ENCODE measurements around the gene EPS15.
"Not testable (repeated sequence)": the region's sequence is repeated elsewhere in the genome, so short reads cannot be mapped to it uniquely, and the experiment has no call there.

Gene EPS15

GRCh38 chr1:51439053-51439452 is 80.0 kb downstream of the EPS15 start:
- DNase-seq (ENCODE audit: low read depth): no peak
- no peak overlapping the region for H3K4me3 ChIP-seq (ENCODE audit: low read length)
- TF ChIP-seq CTCF (conservative IDR thresholded peaks at IDR 0.05; ENCODE audit: low read depth, low read length): no peak

DNA sequence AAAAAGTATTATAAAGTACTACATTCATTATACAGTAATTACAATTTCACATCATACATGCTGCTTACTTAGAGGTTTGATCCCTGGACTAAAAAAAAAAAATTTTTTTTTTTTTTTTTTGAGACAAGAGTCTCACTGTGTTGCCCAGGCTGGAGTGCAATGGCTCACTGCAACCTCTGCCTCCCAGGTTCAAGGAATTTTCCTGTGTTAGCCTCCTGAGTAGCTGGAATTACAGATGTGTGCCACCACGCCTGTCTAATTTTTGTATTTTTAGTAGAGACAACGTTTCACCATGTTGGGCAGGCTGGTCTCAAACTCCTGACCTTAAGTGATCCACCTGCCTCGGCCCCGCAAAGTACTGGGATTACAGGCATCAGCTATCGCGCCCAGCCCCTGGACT is 81.7 kb downstream of the EPS15 start:
- not testable (repeated sequence) for DNase-seq (ENCODE audit: low read depth)

DNA sequence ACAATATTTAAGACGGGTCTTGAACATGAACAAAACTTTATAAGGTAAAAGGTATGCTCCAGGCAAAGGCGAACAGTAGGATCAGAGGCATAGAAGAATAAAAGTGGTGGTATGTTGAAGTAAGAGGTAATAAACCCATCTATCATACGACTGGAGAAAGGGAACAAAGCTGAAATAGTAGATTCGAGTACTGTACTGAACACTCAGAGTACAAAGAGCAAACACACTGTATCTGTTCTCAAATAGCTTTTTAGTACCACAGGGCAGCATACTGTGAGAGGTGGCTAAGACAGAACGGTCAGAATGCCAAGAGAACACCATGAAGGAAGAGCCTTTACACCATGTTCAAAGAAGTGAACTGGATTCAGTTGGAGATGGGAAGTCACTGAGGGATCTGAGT is 83.2 kb downstream of the EPS15 start:
- no peak for DNase-seq (ENCODE audit: low read depth)
- no peak for TF ChIP-seq CTCF (conservative IDR thresholded peaks at IDR 0.05; ENCODE audit: low read depth, low read length)
- no peak overlapping the region for H3K4me3 ChIP-seq (ENCODE audit: low read length)

More for the DNA sequence above, 81.7 kb downstream of the EPS15 start:
- not testable (repeated sequence) for H3K4me3 ChIP-seq (ENCODE audit: low read length)

- DNase-seq (ENCODE audit: low read depth): no peak
- no peak for TF ChIP-seq CTCF (conservative IDR thresholded peaks at IDR 0.05; ENCODE audit: low read depth, low read length)
- H3K4me3 ChIP-seq (ENCODE audit: low read length): no peak overlapping the region
Observed at GRCh38 chr1:51433972-51434510, 85.0 kb downstream of the EPS15 start.

GRCh38 chr1:51433269-51433971 is 85.6 kb downstream of the EPS15 start:
- no peak for TF ChIP-seq CTCF (conservative IDR thresholded peaks at IDR 0.05; ENCODE audit: low read depth, low read length)
- no peak for DNase-seq (ENCODE audit: low read depth)
- no peak overlapping the region for H3K4me3 ChIP-seq (ENCODE audit: low read length)

GRCh38 chr1:51432146-51432545 is 86.9 kb downstream of the EPS15 start:
- DNase-seq (ENCODE audit: low read depth): no peak
- no peak overlapping the region for H3K4me3 ChIP-seq (ENCODE audit: low read length)
- TF ChIP-seq CTCF (conservative IDR thresholded peaks at IDR 0.05; ENCODE audit: low read depth, low read length): no peak

DNA sequence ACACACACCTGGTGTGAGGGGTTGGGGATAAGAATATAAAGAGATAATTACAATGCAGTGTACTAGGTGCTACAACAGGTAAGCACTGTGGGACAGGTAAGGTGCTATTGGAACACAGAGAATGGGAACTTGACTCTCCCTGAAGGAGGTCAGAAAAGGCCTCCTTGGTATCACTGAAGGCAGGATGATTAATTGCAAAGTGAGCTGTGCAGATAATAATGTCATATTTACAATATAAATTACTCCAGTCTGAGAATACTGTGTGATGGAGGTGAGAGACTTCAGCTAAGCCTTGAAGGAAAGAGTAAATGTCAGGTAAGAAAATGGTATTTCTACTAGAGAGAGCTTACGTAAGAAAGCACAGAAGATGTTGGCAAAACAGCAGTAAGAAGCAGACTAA is 91.6 kb downstream of the EPS15 start:
- DNase-seq (ENCODE audit: low read depth): no peak
- no peak overlapping the region for H3K4me3 ChIP-seq (ENCODE audit: low read length)
- no peak for TF ChIP-seq CTCF (conservative IDR thresholded peaks at IDR 0.05; ENCODE audit: low read depth, low read length)

Data from retinal pigment epithelial cell (primary cell).